ENCODE results near the gene TYK2.
"Not testable (repeated sequence)": the region's sequence is repeated elsewhere in the genome, so short reads cannot be mapped to it uniquely, and the experiment has no call there.

The TYK2 gene

GRCh38 chr19:10377140-10377640, 3.2 kb downstream of the TYK2 start:
- DNase-seq (ENCODE audit: low read depth, low spot score), result not testable (repeated sequence)

- DNase-seq (ENCODE audit: low read depth, low spot score), result no peak
These were observed 5.4 kb downstream of the TYK2 start for GRCh38 chr19:10374931-10375330.

GRCh38 chr19:10372690-10373089, 7.7 kb downstream of the TYK2 start:
- no peak for DNase-seq (ENCODE audit: low read depth, low spot score)

GRCh38 chr19:10368101-10368803, 12.1 kb downstream of the TYK2 start:
- no peak for DNase-seq (ENCODE audit: low read depth, low spot score)

GRCh38 chr19:10366950-10367512, 13.3 kb downstream of the TYK2 start:
- not testable (repeated sequence) for DNase-seq (ENCODE audit: low read depth, low spot score)

- DNase-seq (ENCODE audit: low read depth, low spot score), result no peak
These were observed 14.9 kb downstream of the TYK2 start for GRCh38 chr19:10365518-10365917.

- no peak for DNase-seq (ENCODE audit: low read depth, low spot score)
These were observed 15.7 kb downstream of the TYK2 start for GRCh38 chr19:10364644-10365043.

- no peak for DNase-seq (ENCODE audit: low read depth, low spot score)
These were observed 16.5 kb downstream of the TYK2 start for GRCh38 chr19:10363789-10364281.

- DNase-seq (ENCODE audit: low read depth, low spot score), result no peak
These were observed 18.1 kb downstream of the TYK2 start for GRCh38 chr19:10362259-10362658.

GRCh38 chr19:10361569-10362011, 18.8 kb downstream of the TYK2 start:
- DNase-seq (ENCODE audit: low read depth, low spot score), result no peak

- DNase-seq (ENCODE audit: low read depth, low spot score), result no peak
These were observed 23.9 kb downstream of the TYK2 start for GRCh38 chr19:10356431-10356830.

- DNase-seq (ENCODE audit: low read depth, low spot score), result peak; percentile 81
These were observed 26.5 kb downstream of the TYK2 start for GRCh38 chr19:10353793-10354391.

- DNase-seq (ENCODE audit: low read depth, low spot score), result peak; percentile 80
These were observed 27.4 kb downstream of the TYK2 start for GRCh38 chr19:10352764-10353671.

GRCh38 chr19:10346509-10346908, 33.9 kb downstream of the TYK2 start:
- DNase-seq (ENCODE audit: low read depth, low spot score), result no peak

- DNase-seq (ENCODE audit: low read depth, low spot score), result no peak
These were observed 35.6 kb downstream of the TYK2 start for GRCh38 chr19:10344780-10345179.

GRCh38 chr19:10343495-10343894, 36.9 kb downstream of the TYK2 start:
- no peak for DNase-seq (ENCODE audit: low read depth, low spot score)

GRCh38 chr19:10339977-10340376, 40.4 kb downstream of the TYK2 start:
- DNase-seq (ENCODE audit: low read depth, low spot score), result no peak

- no peak for DNase-seq (ENCODE audit: low read depth, low spot score)
These were observed 40.9 kb downstream of the TYK2 start, which contains the start of gene ICAM3 for GRCh38 chr19:10339380-10339960. Gene ICAM3, minus strand, starts transcription at chr19:10339624. Its CDS starts 10 bp downstream, at chr19:10339614.

- DNase-seq (ENCODE audit: low read depth, low spot score), result no peak
These were observed 41.4 kb downstream of the TYK2 start for GRCh38 chr19:10338940-10339339.

- DNase-seq (ENCODE audit: low read depth, low spot score), result not testable (repeated sequence)
These were observed 43.6 kb downstream of the TYK2 start for GRCh38 chr19:10336725-10337124.

- DNase-seq (ENCODE audit: low read depth, low spot score), result no peak
These were observed 44.9 kb downstream of the TYK2 start for GRCh38 chr19:10335352-10335985.
